Astrocyte (in vitro differentiated cells and primary cell): ENCODE results near the gene ASH1L.

Source experiments
- CTCF ChIP-seq: IDR thresholded peaks from 2 replicates; pipeline ENCODE4 v1.5.1; 2011; ENCODE audit warnings: low read depth, mild to moderate bottlenecking, inconsistent platforms, low read length, moderate library complexity; ENCODE audit not compliant: insufficient read depth
- EZH2 ChIP-seq: IDR thresholded peaks from 2 replicates; pipeline ENCODE4 v1.6.1; 2012; ENCODE audit warnings: mild to moderate bottlenecking, low read length, inconsistent platforms; ENCODE audit not compliant: insufficient read depth

GRCh38 chr1:155295183-155295941 is 267.2 kb downstream of the ASH1L start:
- no peak for TF ChIP-seq CTCF
- peak; percentile 91 for TF ChIP-seq EZH2
